ENCODE results near the gene RBM15. TPM values are rescaled to one million over a fixed set of nuclear protein-coding genes. Genes with fewer than 3 reads are reported as not detected.

RBM15 gene
- total and polyA plus RNA-seq, 2 of the 13 experiments (the other 11 are each of a cell fraction or from before 2014, with no cell fraction given), result 13.5 to 36.4 TPM

DNA sequence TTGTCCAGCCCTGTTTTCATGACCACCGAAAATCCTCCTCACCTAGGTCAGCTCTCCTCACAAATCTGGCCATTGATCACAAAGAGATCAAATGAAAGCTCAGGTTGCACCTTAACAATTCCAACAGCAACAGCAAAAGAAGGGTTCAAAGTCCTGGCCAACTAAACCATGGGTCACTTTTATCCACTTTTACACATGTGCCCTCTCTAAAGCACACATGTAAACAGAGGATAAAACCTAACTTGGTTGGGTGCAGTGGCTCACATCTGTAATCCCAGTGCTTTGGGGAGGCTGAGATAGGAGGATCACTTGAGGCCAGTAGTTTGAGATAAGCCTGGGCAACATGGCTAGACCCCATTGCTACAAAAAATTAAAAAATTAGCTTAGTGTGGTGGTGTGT is 3.9 kb upstream of the RBM15 start:
- Histone ChIP-seq H3K79me2 (ENCODE audit: insufficient read depth, low read length) (peaks cover 18% of the 10 kb centered on the region), H3K36me3 (replicated peaks in 1 of 2; ENCODE audit: control insufficient read depth in 1 of 2, insufficient read depth in 2 of 2, low read length in 2 of 2) (no peaks in the 10 kb centered on the region; a peak in 1 of 5 replicates), H3K27me3 (ENCODE audit: control insufficient read depth in 1 of 2, insufficient read depth in 2 of 2, low read length in 2 of 2) (no peaks in the 10 kb centered on the region; a peak in 1 of 5 replicates), H3K9me3 (ENCODE audit: low read length) (no peaks in the 10 kb centered on the region), H3K4me2 (ENCODE audit: low read depth, low read length) (peak overlapping the region; percentile 56), H3K4me3 (replicated peaks in 1 of 3; ENCODE audit: insufficient read depth in 1 of 3, low read depth in 2 of 3, low read length in 3 of 3) (no peak overlapping the region), H3K4me1 (ENCODE audit: insufficient read depth, low read length) (peaks cover 64% of the 10 kb centered on the region), H2AFZ (ENCODE audit: low read length) (no peak overlapping the region), H4K20me1 (ENCODE audit: insufficient read depth, low read length) (peaks cover 6% of the 10 kb centered on the region; the same call in 1 of the 2 replicates), H3K27ac (ENCODE audit: extremely low read length, insufficient read depth, low read length) (peak overlapping the region; percentile 100), H3K9ac (ENCODE audit: insufficient read depth, low read depth, low read length) (peak overlapping the region; percentile 8; the same call in 1 of the 2 replicates)
- intact Hi-C loops (cut with micrococcal nuclease; ENCODE audit: unreplicated experiment), result loop anchor here (5.0 kb wide), 1 partner anchor 57 kb away; the partner anchor contains the start of gene SLC16A4
- ChIA-PET POLR2A (interaction anchor here (1.0 to 1.3 kb wide), 2 partner anchors 23 to 25 kb away, joined by 3 read pairs; no protein-coding TSS in a partner anchor), CTCF (ENCODE audit: low intra/inter-chr PET ratio, low total read pairs) (no interaction called here)
- no peak for FAIRE-seq
- BruUV-seq (replicated peaks), result no TSS peak
- peak; percentile 66 for DNase-seq (ENCODE audit: low spot score)
- in situ Hi-C loops (cut with HindIII; ENCODE audit: extremely low pct_ligation_motif_present, low pct_unique_long_range_greater_than_20kb), result no loop called here
- ATAC-seq, result no peak
- 29% methylated on average over 1 of the region's 1 CpG for WGBS (ENCODE audit: low lambda C conversion rate)
- TF ChIP-seq ZNF781 (CRISPR knock-in tag; IDR thresholded peaks at IDR 0.05; ENCODE audit: borderline replicate concordance, not compliant biosample characterization), result no peak
- TF ChIP-seq ZNF468 (CRISPR knock-in tag; IDR thresholded peaks at IDR 0.05), result peak; percentile 29; the same call in 1 of the 2 replicates
- TF ChIP-seq, protein P1, sequence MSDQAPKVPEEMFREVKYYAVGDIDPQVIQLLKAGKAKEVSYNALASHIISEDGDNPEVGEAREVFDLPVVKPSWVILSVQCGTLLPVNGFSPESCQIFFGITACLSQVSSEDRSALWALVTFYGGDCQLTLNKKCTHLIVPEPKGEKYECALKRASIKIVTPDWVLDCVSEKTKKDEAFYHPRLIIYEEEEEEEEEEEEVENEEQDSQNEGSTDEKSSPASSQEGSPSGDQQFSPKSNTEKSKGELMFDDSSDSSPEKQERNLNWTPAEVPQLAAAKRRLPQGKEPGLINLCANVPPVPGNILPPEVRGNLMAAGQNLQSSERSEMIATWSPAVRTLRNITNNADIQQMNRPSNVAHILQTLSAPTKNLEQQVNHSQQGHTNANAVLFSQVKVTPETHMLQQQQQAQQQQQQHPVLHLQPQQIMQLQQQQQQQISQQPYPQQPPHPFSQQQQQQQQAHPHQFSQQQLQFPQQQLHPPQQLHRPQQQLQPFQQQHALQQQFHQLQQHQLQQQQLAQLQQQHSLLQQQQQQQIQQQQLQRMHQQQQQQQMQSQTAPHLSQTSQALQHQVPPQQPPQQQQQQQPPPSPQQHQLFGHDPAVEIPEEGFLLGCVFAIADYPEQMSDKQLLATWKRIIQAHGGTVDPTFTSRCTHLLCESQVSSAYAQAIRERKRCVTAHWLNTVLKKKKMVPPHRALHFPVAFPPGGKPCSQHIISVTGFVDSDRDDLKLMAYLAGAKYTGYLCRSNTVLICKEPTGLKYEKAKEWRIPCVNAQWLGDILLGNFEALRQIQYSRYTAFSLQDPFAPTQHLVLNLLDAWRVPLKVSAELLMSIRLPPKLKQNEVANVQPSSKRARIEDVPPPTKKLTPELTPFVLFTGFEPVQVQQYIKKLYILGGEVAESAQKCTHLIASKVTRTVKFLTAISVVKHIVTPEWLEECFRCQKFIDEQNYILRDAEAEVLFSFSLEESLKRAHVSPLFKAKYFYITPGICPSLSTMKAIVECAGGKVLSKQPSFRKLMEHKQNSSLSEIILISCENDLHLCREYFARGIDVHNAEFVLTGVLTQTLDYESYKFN (CRISPR knock-in tag; conservative IDR thresholded peaks at IDR 0.05), result peak; percentile 84
- TF ChIP-seq MYNN (CRISPR knock-in tag; IDR thresholded peaks at IDR 0.05; ENCODE audit: low read depth), result no peak
- peak; percentile 46; the same call in 1 of the 2 replicates for TF ChIP-seq PPARG (CRISPR knock-in tag; conservative IDR thresholded peaks at IDR 0.05)
- peak; percentile 77; the same call in 1 of the 2 replicates for TF ChIP-seq ZNF644 (CRISPR knock-in tag; IDR thresholded peaks at IDR 0.05; ENCODE audit: low read depth)
- TF ChIP-seq MXI1 (IDR thresholded peaks at IDR 0.05; ENCODE audit: borderline replicate concordance, low read depth, low read length), result peak; percentile 47; the same call in 1 of the 3 replicates
- TF ChIP-seq NR3C1 (CRISPR knock-in tag; IDR thresholded peaks at IDR 0.05), result no peak
- no peak for TF ChIP-seq SRSF4 (IDR thresholded peaks at IDR 0.05; ENCODE audit: low read depth, low read length, poor library complexity, severe bottlenecking)
- 0 out of 4 replicates have a peak, but pooled peaks of 1 of the 2 experiments have one; percentile 8 for TF ChIP-seq NR2F1 (CRISPR knock-in tag; IDR thresholded peaks at IDR 0.05)
- no peak for TF ChIP-seq GLI4 (CRISPR knock-in tag; IDR thresholded peaks at IDR 0.05; ENCODE audit: borderline replicate concordance)
- no peak for TF ChIP-seq ZNF572 (CRISPR knock-in tag; IDR thresholded peaks at IDR 0.05)
- TF ChIP-seq ESRRA (CRISPR knock-in tag; IDR thresholded peaks at IDR 0.05; ENCODE audit: low read depth), result no peak
- peak; percentile 43 for TF ChIP-seq TEAD3 (CRISPR knock-in tag; optimal IDR thresholded peaks at IDR 0.05; ENCODE audit: borderline replicate concordance)
- TF ChIP-seq XBP1 (CRISPR knock-in tag; IDR thresholded peaks at IDR 0.05), result no peak
- TF ChIP-seq KDM3A (CRISPR knock-in tag; IDR thresholded peaks at IDR 0.05; ENCODE audit: low read depth), result no peak
- TF ChIP-seq SIX1 (CRISPR knock-in tag; IDR thresholded peaks at IDR 0.05; ENCODE audit: borderline replicate concordance), result peak; percentile 64; the same call in 1 of the 2 replicates
- TF ChIP-seq HDAC2 (CRISPR knock-in tag; IDR thresholded peaks at IDR 0.05), result peak; percentile 37; the same call in 1 of the 2 replicates
- peak; percentile 83 for TF ChIP-seq HNF4A (CRISPR knock-in tag; IDR thresholded peaks at IDR 0.05)
- TF ChIP-seq ASH2L (IDR thresholded peaks at IDR 0.05; ENCODE audit: insufficient read length, low read depth, low read length), result peak; percentile 49
- no peak for TF ChIP-seq SOX6 (IDR thresholded peaks at IDR 0.05)
- peak; percentile 67 for TF ChIP-seq SOX6 (CRISPR knock-in tag; IDR thresholded peaks at IDR 0.05)
- TF ChIP-seq ZNF780A (CRISPR knock-in tag; IDR thresholded peaks at IDR 0.05), result no peak
- TF ChIP-seq ZNF441 (CRISPR knock-in tag; IDR thresholded peaks at IDR 0.05; ENCODE audit: borderline replicate concordance), result no peak
- TF ChIP-seq JUN (CRISPR knock-in tag; IDR thresholded peaks at IDR 0.05), result no peak

All from HepG2 (cell line).